ENCODE results near the gene GDPD3. TPM values are rescaled to one million over a fixed set of nuclear protein-coding genes. Genes with fewer than 3 reads are reported as not detected.

GDPD3 gene
- total RNA-seq, 1 experiment from 2014 or later, result 3.8 TPM

DNA sequence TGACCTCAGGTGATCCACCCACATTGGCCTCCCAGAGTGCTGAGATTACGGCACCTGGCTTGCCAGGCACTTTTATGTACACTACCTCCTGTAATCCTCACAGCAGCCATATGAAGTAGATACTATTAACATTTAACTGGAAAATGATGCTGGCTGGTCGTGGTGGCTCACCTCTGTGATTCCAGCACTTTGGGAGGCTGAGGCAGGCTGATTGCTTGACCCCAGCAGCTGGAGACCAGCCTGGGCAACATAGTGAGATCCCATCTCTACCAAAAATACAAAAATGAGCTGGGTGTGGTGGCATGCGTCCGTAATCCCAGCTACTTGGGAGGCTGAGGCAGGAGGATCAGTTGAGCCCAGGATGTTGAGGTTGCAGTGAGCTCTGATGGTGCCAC lies 11.6 kb upstream of the GDPD3 start:
- H3K27me3 ChIP-seq (ENCODE audit: insufficient read depth, low read length), result no peaks in the 10 kb centered on the region; the same call in 1 of the 2 replicates
- H2AK5ac ChIP-seq (ENCODE audit: insufficient read length, low read length), result no peak overlapping the region
- no peak overlapping the region; the same call in 1 of the 2 replicates for H3K14ac ChIP-seq (ENCODE audit: insufficient read depth, low read length)
- Mint-ChIP-seq H3K36me3 (ENCODE audit: insufficient read depth in 1 of 3, low read depth in 3 of 3) (peaks cover 0 to 10% (median 0%) of the 10 kb centered on the region in 3 experiments; a peak in 4 of 7 replicates), H3K4me1 (peaks cover 8 to 14% of the 10 kb centered on the region in 2 experiments), H3K27ac (no peak overlapping the region), H3K4me3 (no peak overlapping the region), H3K9me3 (no peaks in the 10 kb centered on the region), H3K27me3 (ENCODE audit: low read depth) (peaks cover 4% of the 10 kb centered on the region)
- H2BK120ac ChIP-seq (ENCODE audit: low read depth, low read length, poor library complexity, severe bottlenecking), result no peak overlapping the region
- peaks cover 3% of the 10 kb centered on the region for H3K23me2 ChIP-seq (ENCODE audit: insufficient read length, low read depth, low read length, poor library complexity, severe bottlenecking)
- H2BK12ac ChIP-seq (ENCODE audit: insufficient read length, low read depth, low read length), result no peak overlapping the region
- H4K5ac ChIP-seq (ENCODE audit: insufficient read length, low read depth, low read length), result no peak overlapping the region
- no peak overlapping the region for H3K4me2 ChIP-seq (ENCODE audit: insufficient read depth, insufficient read length, low read length)
- H3K79me2 ChIP-seq (ENCODE audit: insufficient read depth, low read length), result no peaks in the 10 kb centered on the region
- no peak overlapping the region for H2AFZ ChIP-seq (ENCODE audit: low read length)
- H3K18ac ChIP-seq (ENCODE audit: insufficient read length, low read depth, low read length), result no peak overlapping the region
- no peak overlapping the region for H2BK15ac ChIP-seq (ENCODE audit: low read depth, low read length)
- no peak overlapping the region for H3K56ac ChIP-seq (ENCODE audit: insufficient read length, low read depth, low read length)
- no peak overlapping the region for H4K91ac ChIP-seq (ENCODE audit: insufficient read length, low read depth, low read length)
- no peaks in the 10 kb centered on the region for H3K79me1 ChIP-seq (ENCODE audit: insufficient read depth, low read depth, low read length, poor library complexity, severe bottlenecking)
- H2BK5ac ChIP-seq (ENCODE audit: insufficient read length, low read length), result no peak overlapping the region
- H3K4ac ChIP-seq (ENCODE audit: low read depth, low read length), result no peak overlapping the region
- no peaks in the 10 kb centered on the region for H3K4me1 ChIP-seq (ENCODE audit: insufficient read depth, low read length)
- no peak overlapping the region for H3K27ac ChIP-seq (ENCODE audit: insufficient read length, low read depth, low read length)
- H3T11ph ChIP-seq (ENCODE audit: low read length), result no peak overlapping the region
- no peak overlapping the region for H3K23ac ChIP-seq (ENCODE audit: insufficient read length, low read depth, low read length)
- no peaks in the 10 kb centered on the region for H4K20me1 ChIP-seq (ENCODE audit: control insufficient read depth, insufficient read depth, insufficient read length)
- no peak overlapping the region for H2BK20ac ChIP-seq (ENCODE audit: low read depth, low read length, poor library complexity, severe bottlenecking)
- H3K9me3 ChIP-seq (ENCODE audit: control insufficient read depth, low read depth, low read length), result no peaks in the 10 kb centered on the region
- TF ChIP-seq, protein P1, sequence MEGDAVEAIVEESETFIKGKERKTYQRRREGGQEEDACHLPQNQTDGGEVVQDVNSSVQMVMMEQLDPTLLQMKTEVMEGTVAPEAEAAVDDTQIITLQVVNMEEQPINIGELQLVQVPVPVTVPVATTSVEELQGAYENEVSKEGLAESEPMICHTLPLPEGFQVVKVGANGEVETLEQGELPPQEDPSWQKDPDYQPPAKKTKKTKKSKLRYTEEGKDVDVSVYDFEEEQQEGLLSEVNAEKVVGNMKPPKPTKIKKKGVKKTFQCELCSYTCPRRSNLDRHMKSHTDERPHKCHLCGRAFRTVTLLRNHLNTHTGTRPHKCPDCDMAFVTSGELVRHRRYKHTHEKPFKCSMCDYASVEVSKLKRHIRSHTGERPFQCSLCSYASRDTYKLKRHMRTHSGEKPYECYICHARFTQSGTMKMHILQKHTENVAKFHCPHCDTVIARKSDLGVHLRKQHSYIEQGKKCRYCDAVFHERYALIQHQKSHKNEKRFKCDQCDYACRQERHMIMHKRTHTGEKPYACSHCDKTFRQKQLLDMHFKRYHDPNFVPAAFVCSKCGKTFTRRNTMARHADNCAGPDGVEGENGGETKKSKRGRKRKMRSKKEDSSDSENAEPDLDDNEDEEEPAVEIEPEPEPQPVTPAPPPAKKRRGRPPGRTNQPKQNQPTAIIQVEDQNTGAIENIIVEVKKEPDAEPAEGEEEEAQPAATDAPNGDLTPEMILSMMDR (conservative IDR thresholded peaks at IDR 0.05), result no peak
- H4K8ac ChIP-seq (replicated peaks; ENCODE audit: insufficient read length, low read depth, low read length), result no peak overlapping the region
- H3K9ac ChIP-seq (ENCODE audit: extremely low read depth, insufficient read length, low read length), result no peak overlapping the region
- no peak for DNase-seq
- no CpG with 5 or more reads among the region's 4 CpGs for WGBS (ENCODE audit: extremely low coverage, insufficient read length, low lambda C conversion rate)

Measured in H9 (cell line).